Breast epithelium (tissue), 3 donors: ENCODE data around the gene LPAR1.

Experiments
- POLR2A ChIP-seq: fragments of 450-650 bp; IDR thresholded peaks from one replicate; pipeline ENCODE4 v1.6.1; 2016; ENCODE audit warnings: antibody characterized with exemption, mild to moderate bottlenecking, moderate library complexity
- POLR2AphosphoS5 ChIP-seq, 3 donors: sonication (generic); formaldehyde crosslinking; IDR thresholded peaks; one replicate each; pipeline ENCODE4 v1.6.1; 2017; ENCODE audit warnings: antibody characterized with exemption in 3 of 3
- TF ChIP-seq, protein P1 (sequence below), 3 donors: fragments of 450-650 bp; IDR thresholded peaks; one replicate each; pipeline ENCODE4 v1.5.1; 2016 to 2017; ENCODE audit warnings: antibody characterized with exemption in 3 of 3, mild to moderate bottlenecking in 3 of 3, moderate library complexity in 3 of 3

- TF ChIP-seq, protein P1, sequence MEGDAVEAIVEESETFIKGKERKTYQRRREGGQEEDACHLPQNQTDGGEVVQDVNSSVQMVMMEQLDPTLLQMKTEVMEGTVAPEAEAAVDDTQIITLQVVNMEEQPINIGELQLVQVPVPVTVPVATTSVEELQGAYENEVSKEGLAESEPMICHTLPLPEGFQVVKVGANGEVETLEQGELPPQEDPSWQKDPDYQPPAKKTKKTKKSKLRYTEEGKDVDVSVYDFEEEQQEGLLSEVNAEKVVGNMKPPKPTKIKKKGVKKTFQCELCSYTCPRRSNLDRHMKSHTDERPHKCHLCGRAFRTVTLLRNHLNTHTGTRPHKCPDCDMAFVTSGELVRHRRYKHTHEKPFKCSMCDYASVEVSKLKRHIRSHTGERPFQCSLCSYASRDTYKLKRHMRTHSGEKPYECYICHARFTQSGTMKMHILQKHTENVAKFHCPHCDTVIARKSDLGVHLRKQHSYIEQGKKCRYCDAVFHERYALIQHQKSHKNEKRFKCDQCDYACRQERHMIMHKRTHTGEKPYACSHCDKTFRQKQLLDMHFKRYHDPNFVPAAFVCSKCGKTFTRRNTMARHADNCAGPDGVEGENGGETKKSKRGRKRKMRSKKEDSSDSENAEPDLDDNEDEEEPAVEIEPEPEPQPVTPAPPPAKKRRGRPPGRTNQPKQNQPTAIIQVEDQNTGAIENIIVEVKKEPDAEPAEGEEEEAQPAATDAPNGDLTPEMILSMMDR (IDR thresholded peaks at IDR 0.05), result no peak
- TF ChIP-seq POLR2AphosphoS5 (IDR thresholded peaks at IDR 0.05), result no peak
- TF ChIP-seq POLR2A, result no peak
These were observed 99.2 kb downstream of the LPAR1 start for GRCh38 chr9:110939047-110939446.
